HUES48 (cell line): ENCODE measurements around the gene ADAM29.
"Not testable (repeated sequence)": the region's sequence is repeated elsewhere in the genome, so short reads cannot be mapped to it uniquely, and the experiment has no call there.

ENCODE experiments used
- H3K27ac ChIP-seq: one replicate; pipeline ENCODE4 v1.7.0; 2013; ENCODE audit warnings: low read depth, low read length, inconsistent platforms
- H3K27me3 ChIP-seq: 2 replicates; pipeline ENCODE4 v1.6.1; 2013; ENCODE audit warnings: mild to moderate bottlenecking, low read length; ENCODE audit not compliant: control insufficient read depth, insufficient read depth
- H3K36me3 ChIP-seq: 2 replicates; pipeline ENCODE4 v1.6.1; 2013; ENCODE audit warnings: low read length; ENCODE audit not compliant: control insufficient read depth, insufficient read depth
- H3K4me1 ChIP-seq: 2 replicates; pipeline ENCODE4 v1.6.1; 2013; ENCODE audit warnings: mild to moderate bottlenecking, low read length; ENCODE audit not compliant: control insufficient read depth, insufficient read depth
- H3K4me3 ChIP-seq: 2 replicates; pipeline ENCODE4 v1.5.1; 2013; ENCODE audit warnings: mild to moderate bottlenecking, low read depth, low read length
- H3K9ac ChIP-seq: 2 replicates; pipeline ENCODE4 v1.6.1; 2013; ENCODE audit warnings: mild to moderate bottlenecking, low read depth, low read length, moderate library complexity
- H3K9me3 ChIP-seq: 2 replicates; pipeline ENCODE4 v1.6.1; 2013; ENCODE audit warnings: low read length; ENCODE audit not compliant: control insufficient read depth, insufficient read depth

The ADAM29 gene

GRCh38 chr4:174946246-174946645, 28.1 kb downstream of the ADAM29 start:
- Histone ChIP-seq H3K36me3 (no peaks in the 10 kb centered on the region), H3K27me3 (no peaks in the 10 kb centered on the region), H3K9me3 (peaks cover 9% of the 10 kb centered on the region), H3K4me1 (no peaks in the 10 kb centered on the region), H3K9ac (no peak overlapping the region), H3K27ac (no peak overlapping the region), H3K4me3 (no peak overlapping the region)

- H3K4me3 ChIP-seq: no peak overlapping the region
- no peak overlapping the region for H3K27ac ChIP-seq
- no peaks in the 10 kb centered on the region for H3K36me3 ChIP-seq
- H3K27me3 ChIP-seq: no peaks in the 10 kb centered on the region
- H3K4me1 ChIP-seq: no peaks in the 10 kb centered on the region
- H3K9me3 ChIP-seq: no peaks in the 10 kb centered on the region; the same call in 1 of the 2 replicates
- no peak overlapping the region for H3K9ac ChIP-seq
Observed at GRCh38 chr4:174948826-174949225, 30.7 kb downstream of the ADAM29 start.

DNA sequence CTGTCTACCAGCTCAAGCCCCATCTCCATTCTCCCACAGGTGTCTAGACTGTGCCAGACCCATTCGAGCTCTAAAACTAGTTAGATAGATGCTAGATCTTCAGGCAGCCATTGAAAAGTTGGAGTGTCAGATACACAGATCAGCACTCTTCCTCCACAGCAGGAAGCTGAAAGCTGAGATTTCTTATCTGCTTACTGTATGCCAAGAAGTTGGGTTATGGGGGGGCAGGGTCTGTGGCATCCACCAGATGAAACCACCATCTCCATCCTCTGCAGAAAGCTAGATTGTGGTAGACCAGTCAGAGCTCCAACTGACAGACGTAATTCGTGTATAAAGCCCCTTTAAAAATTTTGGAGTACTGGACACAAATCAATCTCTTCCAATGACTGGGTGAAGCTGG, 54.8 kb downstream of the ADAM29 start:
- Histone ChIP-seq H3K27ac (no peak overlapping the region), H3K9ac (no peak overlapping the region), H3K9me3 (peaks cover 4% of the 10 kb centered on the region; the same call in 1 of the 2 replicates), H3K4me3 (no peak overlapping the region), H3K36me3 (no peaks in the 10 kb centered on the region), H3K4me1 (no peaks in the 10 kb centered on the region), H3K27me3 (no peaks in the 10 kb centered on the region)

GRCh38 chr4:174973336-174973735, 55.2 kb downstream of the ADAM29 start:
- Histone ChIP-seq H3K4me3 (no peak overlapping the region), H3K36me3 (no peaks in the 10 kb centered on the region), H3K9me3 (peaks cover 4% of the 10 kb centered on the region; the same call in 1 of the 2 replicates), H3K27me3 (no peaks in the 10 kb centered on the region), H3K4me1 (no peaks in the 10 kb centered on the region), H3K27ac (no peak overlapping the region), H3K9ac (no peak overlapping the region)

DNA sequence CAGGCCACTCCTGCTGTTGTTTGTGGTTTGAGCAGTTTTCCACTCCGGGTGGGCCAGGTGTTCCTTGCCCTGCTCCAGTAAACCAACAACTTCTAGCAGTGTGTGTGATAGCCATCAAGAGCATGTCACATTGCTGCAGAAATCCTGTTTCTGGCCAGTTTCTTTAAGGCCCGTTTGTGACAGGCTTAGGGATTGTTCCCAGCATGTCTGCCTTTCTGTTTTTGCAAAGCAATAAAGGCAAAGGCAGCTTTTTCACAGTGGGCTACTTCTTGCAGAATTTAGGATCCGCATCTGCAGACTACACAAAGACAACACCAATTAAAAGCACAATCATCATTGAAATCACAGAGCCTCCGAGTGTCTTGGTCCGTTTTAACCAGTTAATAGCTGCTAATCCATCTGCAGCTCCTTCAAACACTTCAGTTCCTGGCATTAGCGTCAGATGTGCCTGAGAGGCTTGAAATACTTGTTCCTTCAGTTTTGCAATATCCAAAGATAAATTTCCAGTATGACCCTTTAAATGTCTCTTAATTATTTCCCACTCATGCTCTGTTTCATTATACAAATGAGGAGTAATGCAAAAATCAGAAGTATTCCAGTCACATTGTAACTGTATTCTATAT, 65.1 kb downstream of the ADAM29 start:
- H3K36me3 ChIP-seq: no peaks in the 10 kb centered on the region
- H3K27ac ChIP-seq: no peak overlapping the region
- peaks cover 10% of the 10 kb centered on the region for H3K9me3 ChIP-seq
- no peaks in the 10 kb centered on the region for H3K27me3 ChIP-seq
- H3K9ac ChIP-seq: no peak overlapping the region
- no peaks in the 10 kb centered on the region for H3K4me1 ChIP-seq
- H3K4me3 ChIP-seq: no peak overlapping the region

DNA sequence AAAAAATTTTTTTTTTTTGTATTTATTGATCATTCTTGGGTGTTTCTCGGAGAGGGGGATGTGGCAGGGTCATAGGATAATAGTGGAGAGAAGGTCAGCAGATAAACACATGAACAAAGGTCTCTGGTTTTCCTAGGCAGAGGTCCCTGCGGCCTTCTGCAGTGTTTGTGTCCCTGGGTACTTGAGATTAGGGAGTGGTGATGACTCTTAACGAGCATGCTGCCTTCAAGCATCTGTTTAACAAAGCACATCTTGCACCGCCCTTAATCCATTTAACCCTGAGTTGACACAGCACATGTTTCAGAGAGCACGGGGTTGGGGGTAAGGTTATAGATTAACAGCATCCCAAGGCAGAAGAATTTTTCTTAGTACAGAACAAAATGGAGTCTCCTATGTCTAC, 65.7 kb downstream of the ADAM29 start:
- not testable (repeated sequence) for H3K27ac ChIP-seq, H3K36me3 ChIP-seq, H3K9me3 ChIP-seq, H3K27me3 ChIP-seq, H3K4me1 ChIP-seq, H3K9ac ChIP-seq, H3K4me3 ChIP-seq

- Histone ChIP-seq H3K4me1 (no peaks in the 10 kb centered on the region), H3K4me3 (no peak overlapping the region), H3K9me3 (peaks cover 11% of the 10 kb centered on the region), H3K36me3 (no peaks in the 10 kb centered on the region), H3K27ac (no peak overlapping the region), H3K27me3 (no peaks in the 10 kb centered on the region), H3K9ac (no peak overlapping the region)
Observed at GRCh38 chr4:174989791-174990190, 71.6 kb downstream of the ADAM29 start.

DNA sequence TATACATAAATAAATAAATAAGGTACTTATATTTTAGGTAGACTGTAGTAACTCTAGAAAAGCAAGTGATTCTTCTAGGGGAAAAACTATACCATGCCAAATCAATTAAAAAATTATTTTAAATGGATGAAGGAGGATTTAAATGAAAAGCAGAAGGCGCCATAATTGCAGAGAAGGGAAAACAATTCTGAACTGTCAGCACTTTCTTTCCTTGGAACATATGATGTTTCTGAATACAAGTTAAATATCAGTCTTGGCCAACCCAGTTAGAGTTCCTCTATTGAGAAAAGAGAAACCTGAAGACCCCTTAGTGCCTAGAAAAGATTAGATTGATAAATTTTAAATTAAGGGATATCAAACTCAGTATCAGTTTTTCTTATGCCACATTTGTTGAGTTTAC, 75.8 kb downstream of the ADAM29 start:
- Histone ChIP-seq H3K9me3 (peaks cover 5% of the 10 kb centered on the region; the same call in 1 of the 2 replicates), H3K9ac (no peak overlapping the region), H3K27ac (no peak overlapping the region), H3K27me3 (no peaks in the 10 kb centered on the region), H3K4me1 (no peaks in the 10 kb centered on the region), H3K36me3 (no peaks in the 10 kb centered on the region), H3K4me3 (no peak overlapping the region)

GRCh38 chr4:174996079-174996478, 77.9 kb downstream of the ADAM29 start:
- H3K27ac ChIP-seq: no peak overlapping the region
- no peaks in the 10 kb centered on the region for H3K4me1 ChIP-seq
- peaks cover under 1% of the 10 kb centered on the region; the same call in 1 of the 2 replicates for H3K9me3 ChIP-seq
- no peaks in the 10 kb centered on the region for H3K27me3 ChIP-seq
- H3K9ac ChIP-seq: no peak overlapping the region
- no peaks in the 10 kb centered on the region for H3K36me3 ChIP-seq
- H3K4me3 ChIP-seq: no peak overlapping the region

DNA sequence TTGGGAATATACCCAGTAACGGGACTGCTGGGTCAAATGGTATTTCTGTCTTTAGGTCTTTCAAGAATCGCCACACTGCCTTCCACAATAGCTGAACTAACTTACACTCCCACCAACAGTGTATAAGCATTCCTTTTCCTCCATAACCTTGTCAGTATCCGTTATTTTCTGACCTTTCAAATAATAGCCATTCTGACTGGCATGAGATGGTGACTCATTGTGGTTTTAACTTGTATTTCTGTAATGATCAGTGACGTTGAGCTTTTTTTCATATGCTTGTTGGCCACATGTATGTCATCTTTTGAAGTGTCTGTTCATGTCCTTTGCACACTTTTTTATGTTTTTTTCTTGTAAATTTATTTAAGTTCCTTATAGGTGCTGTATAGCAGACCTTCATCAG, 81.2 kb downstream of the ADAM29 start:
- Histone ChIP-seq H3K36me3 (no peaks in the 10 kb centered on the region), H3K9ac (no peak overlapping the region), H3K9me3 (peaks cover 17% of the 10 kb centered on the region), H3K27me3 (no peaks in the 10 kb centered on the region), H3K4me3 (no peak overlapping the region), H3K4me1 (no peaks in the 10 kb centered on the region), H3K27ac (no peak overlapping the region)

DNA sequence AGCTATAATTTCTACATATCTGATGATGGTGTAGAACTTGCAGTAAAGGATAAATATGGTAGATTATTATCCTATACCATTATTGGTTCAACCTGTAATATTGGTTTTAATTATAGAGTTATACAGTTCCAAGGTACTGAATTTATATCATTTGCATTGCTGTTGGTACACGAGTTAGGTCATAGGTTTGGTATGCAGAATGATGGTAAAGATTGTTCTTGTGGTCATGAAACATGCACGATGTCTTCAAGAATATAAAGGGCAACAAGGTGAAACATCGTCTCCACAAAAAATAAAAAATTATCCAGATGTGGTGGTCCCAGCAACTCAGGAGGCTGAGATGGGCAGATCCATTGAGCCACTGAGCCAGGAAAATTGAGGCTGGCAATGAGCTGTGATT, 99.6 kb downstream of the ADAM29 start:
- H3K27ac ChIP-seq: no peak overlapping the region
- H3K9me3 ChIP-seq: peaks cover 4% of the 10 kb centered on the region
- H3K9ac ChIP-seq: no peak overlapping the region
- no peaks in the 10 kb centered on the region for H3K36me3 ChIP-seq
- H3K4me3 ChIP-seq: no peak overlapping the region
- no peaks in the 10 kb centered on the region for H3K4me1 ChIP-seq
- H3K27me3 ChIP-seq: no peaks in the 10 kb centered on the region
